GM18505 (cell line): ENCODE measurements around the gene CHI3L2.

Experiments
- ATAC-seq: cut with Tn5 transposase; IDR thresholded peaks from one replicate; pipeline ENCODE4 v1.9.1; 2021; ENCODE audit not compliant: unreplicated experiment
- POLR2A ChIP-seq: IDR thresholded peaks from 4 replicates; pipeline ENCODE4 v1.6.1; 2011; ENCODE audit warnings: borderline replicate concordance; ENCODE audit not compliant: insufficient read depth, insufficient read length; ENCODE audit errors: extremely low read depth

CHI3L2 gene

DNA sequence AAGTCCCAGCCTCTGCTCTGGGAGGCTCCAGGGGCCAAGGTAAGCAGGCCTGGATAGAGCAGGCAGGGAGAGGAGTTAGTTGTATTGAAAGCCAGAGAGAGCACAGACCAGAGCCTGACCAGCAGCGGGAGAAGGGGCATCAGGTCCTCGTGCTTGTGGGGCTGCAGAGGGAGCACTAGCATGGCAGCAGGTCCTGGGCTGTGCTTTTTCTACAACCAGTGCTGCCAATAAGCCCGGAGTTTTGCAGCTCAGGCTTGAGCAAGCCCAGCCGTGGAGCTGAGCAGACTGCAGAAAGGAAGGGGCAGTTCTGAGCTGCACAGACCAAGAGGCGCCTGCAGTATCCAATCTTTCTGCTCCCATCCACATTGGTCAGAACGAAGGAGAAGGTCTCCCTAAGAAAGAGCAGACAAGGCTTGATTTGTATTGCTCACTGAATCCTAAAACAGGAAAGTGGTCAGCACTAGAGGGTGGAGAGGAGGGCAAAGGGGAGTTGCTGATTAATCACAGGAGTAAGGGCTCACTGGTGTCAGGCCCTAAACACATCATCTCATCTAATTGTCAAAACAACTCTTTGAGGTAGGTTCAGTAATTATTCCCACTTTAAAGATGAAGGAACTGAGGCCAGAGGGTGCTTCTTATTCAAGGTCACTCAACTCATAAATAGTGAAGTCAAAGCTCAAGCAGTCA, 29.8 kb upstream of the CHI3L2 start:
- no peak for TF ChIP-seq POLR2A
- ATAC-seq: no peak

GRCh38 chr1:111198836-111199235, 28.7 kb upstream of the CHI3L2 start:
- ATAC-seq: no peak
- TF ChIP-seq POLR2A: no peak

- no peak for TF ChIP-seq POLR2A
Observed at GRCh38 chr1:111199329-111199728, 28.2 kb upstream of the CHI3L2 start.

GRCh38 chr1:111199881-111200801, 27.4 kb upstream of the CHI3L2 start, which contains the start of gene DENND2D:
TSS of gene DENND2D (minus strand) at chr1:111200646. CDS start at chr1:111200459, 187 bp downstream.
- no peak for TF ChIP-seq POLR2A
- no peak for ATAC-seq

More at GRCh38 chr1:111199329-111199728, 28.2 kb upstream of the CHI3L2 start:
- no peak for ATAC-seq

DNA sequence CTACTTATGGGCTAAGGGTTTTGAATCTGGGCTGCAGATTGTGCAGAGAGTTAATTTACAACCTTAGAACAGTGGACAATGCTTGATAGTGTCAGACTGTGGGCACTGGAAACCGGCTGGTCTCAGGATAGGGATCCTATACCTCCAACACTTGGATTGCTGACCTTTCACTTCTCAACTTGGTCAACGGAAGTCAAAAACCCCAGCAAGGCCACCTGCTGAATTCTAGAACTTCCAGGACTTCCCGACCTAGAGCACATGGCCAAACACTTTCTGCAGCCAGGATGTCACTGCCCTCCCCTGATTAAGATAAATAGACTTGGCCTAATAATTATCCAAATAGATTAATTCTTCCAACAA, 26.7 kb upstream of the CHI3L2 start:
- TF ChIP-seq POLR2A: no peak
- ATAC-seq: no peak

DNA sequence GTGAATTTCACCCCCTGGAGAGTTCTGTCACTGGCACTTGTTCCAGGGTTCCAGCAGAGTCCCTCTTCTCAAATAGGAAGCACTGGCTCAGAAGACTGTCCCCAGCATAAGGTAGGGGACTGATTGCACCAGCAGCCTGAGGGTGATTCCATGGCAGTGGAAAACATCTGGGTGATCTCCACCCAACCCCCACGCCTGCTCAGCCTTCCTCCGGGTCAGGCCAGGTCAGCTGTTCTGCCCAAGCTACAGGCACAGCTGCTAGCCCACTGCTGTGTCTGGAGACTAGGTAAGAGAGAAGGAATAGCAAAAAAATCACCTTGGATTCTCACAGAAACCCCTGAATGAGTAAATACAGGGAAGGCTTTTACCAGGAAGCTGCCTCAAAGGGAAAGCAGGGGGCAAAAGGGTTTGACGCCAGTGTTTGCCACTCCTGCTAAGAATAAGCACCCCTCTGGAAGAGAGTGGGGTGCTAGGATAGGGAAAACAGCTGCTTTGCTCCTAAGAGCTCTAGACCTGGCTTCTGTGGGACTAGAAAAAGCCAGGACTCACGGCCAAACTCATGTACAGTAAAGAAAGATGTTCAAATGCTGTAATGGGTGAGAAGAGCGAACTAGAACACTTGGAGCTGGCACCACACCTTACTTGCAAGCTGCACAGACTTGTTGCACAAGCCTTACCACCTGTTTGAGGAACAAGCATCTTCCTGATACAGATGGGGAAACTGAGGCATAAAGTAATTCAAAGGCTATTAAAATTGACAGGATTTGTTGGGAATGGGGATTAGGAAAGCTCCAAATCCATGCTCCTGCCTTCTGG, 26.0 kb upstream of the CHI3L2 start:
- no peak for TF ChIP-seq POLR2A
- no peak for ATAC-seq

GRCh38 chr1:111202366-111202706, 25.2 kb upstream of the CHI3L2 start:
- TF ChIP-seq POLR2A: no peak
- no peak for ATAC-seq

DNA sequence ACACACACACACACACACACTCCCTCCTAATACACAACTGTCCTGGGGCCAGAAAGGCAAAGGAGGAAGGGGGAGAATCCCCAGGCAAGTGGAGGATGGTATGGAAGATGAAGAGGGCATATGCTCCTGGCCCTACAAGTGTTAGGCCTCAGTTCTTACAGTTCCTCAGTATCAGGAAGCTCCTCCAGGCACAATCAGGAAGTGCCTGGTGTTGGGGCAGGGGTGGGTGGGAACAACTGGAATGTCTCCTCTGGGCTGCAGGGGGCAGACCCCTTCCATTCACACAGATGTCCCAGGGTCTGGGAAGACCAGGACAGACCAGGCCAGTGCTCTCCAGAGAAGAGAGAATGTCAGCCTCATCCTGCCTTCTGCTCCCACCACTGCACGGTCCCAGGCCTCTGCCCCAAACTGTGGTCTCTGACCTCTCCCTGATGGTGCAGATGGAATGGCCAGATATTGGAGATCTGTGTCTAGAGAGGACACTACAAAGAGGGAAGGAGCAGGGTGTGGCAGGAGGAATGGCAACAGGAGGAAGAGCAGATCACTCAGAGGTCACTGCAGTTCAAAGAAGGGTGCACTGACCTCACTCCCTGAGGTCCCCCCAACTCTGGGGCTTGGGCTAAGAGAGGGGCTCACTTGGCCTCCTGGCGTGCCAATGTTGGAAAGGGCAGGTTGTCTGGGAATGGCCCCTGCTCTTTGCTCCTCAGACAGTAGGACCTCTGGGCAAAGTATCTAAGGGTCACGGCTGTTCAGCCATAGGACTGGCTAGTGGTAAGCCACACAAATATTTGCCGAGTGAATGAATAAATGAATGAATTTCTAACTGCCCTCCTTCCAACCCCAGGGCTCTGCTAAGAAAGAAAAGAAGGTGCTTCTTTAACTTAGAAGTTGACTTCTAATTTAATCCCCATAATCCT, 24.5 kb upstream of the CHI3L2 start:
- no peak for ATAC-seq
- peak; percentile 15 for TF ChIP-seq POLR2A

GRCh38 chr1:111203681-111204200, 23.8 kb upstream of the CHI3L2 start:
- ATAC-seq: peak; percentile 49
- TF ChIP-seq POLR2A: peak; percentile 81

- TF ChIP-seq POLR2A: peak; percentile 60
- ATAC-seq: peak; percentile 71
Observed at GRCh38 chr1:111204201-111204982, 23.1 kb upstream of the CHI3L2 start.

GRCh38 chr1:111204983-111205713, 22.4 kb upstream of the CHI3L2 start:
- no peak for TF ChIP-seq POLR2A
- ATAC-seq: no peak
